ENCODE results near the gene MAST2.
A peak's percentile ranks its signal among the peaks of the same experiment; 100 is the strongest.
"Not testable (repeated sequence)": the region's sequence is repeated elsewhere in the genome, so short reads cannot be mapped to it uniquely, and the experiment has no call there.

MAST2 gene

DNA sequence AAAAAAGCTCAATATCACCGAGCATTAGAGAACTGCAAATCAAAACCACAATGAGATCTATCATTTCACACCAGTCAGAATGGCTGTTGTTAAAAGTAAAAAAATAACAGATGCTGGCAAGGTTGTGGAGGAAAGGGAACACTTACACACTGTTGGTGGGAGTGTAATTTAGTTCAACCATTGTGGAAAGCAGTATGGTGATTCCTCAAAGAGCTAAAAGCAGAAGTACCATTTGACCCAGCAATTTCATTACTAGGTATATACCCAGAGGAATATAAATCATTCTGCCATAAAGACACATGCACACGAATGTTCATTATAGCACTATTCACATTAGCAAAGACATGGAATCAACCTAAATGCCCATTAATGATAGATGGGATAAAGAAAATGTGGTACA lies 146.1 kb downstream of the MAST2 start:
- not testable (repeated sequence) for DNase-seq

DNA sequence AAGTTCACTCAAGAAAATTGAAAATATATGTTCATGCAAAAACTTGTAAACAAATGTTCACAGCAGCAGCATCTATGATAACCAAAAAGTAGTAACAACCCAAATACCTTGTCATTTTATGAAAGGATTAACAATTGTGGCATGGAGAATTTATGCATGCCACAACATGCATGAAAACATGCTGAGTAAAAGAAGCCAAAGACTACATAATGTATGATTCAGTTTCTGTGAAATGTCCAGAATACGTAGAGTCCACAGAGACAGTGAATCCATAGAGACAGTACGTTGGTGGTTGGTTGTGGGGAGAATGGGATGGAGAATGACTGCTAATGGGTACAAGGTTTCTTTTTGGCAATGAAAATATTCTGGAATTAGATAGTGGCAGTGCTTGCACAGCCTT lies 148.7 kb downstream of the MAST2 start:
- DNase-seq: no peak

DNA sequence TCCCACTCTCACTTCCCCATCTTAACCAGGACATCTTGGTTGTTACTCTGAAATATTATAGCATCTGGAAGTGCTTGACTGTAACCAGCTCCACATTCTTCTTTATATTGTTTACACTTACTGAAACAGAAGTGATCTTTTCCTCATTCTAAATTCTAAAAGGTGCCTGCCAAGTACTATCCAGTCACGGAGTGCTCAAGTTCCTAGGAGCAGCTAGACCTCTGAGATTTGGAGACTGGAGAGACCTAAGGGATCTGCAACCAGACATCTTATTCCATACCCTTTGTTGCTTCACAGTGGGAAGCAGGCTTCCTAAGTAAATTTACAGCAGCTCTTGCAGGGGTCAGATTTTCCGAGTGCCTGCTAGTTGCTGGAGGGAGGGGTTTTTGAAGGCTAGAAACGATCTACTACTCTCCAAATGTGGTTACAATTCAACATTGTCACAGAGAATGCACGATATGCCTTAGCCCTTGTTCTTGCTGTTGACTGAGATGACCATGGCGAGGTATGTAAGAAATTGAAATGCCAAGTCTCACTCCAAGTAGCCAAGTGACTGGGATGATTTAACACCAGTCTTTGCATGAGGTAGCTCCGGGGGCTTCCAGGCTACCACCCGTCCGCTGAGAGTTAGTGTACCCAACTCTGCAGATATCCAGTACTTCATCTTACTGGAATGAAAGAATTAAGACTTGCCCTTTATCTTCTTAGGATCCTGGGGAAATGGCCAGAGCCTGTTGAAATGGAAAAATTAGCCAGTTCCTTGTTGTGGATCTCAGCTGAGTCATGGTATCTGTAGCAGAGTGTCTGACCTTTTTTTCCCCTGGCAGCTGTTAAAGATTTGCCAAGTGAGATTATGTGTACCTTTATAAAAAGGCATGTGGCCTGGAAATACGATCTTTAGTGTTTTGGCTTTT lies 150.8 kb downstream of the MAST2 start:
- peak; percentile 26 for DNase-seq

DNA sequence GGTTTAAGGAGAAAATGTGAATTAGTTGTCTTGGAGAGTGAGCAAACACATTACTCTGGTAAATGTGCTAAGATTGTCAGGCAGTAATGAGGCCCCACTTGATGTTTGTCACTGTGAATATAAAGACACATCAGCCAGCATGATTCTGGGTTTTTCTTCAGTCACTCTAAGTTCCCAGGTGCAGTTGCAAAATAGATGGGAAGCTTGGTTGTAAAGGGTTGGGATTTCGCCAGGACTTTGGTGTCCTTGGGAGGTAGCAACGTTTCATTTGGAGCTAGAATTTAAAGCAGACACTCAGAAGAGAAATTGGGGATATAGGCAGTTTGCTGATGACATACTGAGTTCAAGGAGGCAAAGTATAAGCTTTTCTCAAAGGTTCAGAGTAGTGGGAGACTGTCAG lies 154.3 kb downstream of the MAST2 start:
- no peak for DNase-seq

DNA sequence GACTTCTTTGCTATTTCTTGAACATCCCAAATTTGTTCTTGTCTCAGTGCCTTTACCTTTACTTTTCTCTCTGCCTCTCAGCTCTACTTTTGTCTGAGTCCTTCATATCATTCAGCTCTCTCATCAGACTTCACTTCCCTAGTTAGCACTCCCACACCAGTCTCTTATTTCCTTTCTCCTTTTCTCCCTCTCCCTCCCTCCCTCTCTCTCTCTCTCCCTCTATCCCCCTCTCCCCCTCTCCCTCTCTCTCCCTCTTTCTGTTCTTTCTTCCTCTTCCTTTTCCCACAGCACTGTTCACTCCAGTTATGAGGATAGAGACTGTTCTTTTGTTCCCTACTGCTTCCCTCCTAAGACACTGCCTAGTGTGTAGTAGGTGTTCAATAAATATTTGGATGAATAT lies 154.9 kb downstream of the MAST2 start:
- DNase-seq: no peak

DNA sequence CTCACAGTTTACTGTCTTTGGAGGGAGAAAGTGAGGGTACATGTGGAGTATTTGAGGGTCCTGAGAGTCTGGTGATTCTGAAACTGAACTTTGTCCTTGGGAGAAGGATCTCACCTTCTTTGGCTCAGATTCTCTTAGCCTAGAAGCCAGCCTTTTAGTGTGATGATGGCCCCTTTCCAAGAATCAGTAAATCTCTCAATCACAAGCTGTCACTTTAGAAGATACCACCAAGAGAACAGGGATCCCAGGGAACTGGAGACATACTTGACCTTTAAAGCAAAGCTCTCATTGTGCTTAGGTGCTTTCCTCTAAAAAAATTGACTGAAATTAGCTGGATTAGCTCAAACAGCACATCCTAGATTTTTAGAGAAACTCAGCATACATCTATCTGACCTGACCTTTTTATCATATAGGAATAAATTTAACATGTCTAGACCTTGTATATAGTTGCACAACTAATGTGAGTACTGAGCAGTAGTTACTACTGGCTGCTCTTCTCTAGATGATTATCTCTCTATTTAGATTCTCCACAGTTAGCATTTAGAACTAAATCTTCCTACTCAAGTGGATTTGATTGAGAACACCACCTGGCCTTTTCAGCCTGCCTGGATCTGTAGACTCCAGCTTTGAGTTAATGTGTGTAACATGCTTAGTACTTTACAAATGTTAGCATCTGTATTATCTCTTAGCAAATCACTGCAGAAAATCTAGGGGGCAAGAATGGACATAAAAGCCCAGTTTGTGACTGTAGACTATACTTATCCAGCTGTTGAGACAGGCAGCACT lies 157.7 kb downstream of the MAST2 start:
- DNase-seq: no peak

DNA sequence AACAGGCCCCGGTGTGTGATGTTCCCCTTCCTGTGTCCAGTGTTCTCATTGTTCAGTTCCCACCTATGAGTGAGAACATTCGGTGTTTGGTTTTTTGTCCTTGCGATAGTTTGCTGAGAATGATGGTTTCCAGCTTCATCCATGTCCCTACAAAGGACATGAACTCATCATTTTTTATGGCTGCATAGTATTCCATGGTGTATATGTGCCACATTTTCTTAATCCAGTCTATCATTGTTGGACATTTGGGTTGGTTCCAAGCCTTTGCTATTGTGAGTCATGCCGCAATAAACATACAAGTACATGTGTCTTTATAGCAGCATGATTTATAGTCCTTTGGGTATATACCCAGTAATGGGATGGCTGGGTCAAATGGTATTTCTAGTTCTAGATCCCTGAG lies 158.5 kb downstream of the MAST2 start:
- DNase-seq: not testable (repeated sequence)

DNA sequence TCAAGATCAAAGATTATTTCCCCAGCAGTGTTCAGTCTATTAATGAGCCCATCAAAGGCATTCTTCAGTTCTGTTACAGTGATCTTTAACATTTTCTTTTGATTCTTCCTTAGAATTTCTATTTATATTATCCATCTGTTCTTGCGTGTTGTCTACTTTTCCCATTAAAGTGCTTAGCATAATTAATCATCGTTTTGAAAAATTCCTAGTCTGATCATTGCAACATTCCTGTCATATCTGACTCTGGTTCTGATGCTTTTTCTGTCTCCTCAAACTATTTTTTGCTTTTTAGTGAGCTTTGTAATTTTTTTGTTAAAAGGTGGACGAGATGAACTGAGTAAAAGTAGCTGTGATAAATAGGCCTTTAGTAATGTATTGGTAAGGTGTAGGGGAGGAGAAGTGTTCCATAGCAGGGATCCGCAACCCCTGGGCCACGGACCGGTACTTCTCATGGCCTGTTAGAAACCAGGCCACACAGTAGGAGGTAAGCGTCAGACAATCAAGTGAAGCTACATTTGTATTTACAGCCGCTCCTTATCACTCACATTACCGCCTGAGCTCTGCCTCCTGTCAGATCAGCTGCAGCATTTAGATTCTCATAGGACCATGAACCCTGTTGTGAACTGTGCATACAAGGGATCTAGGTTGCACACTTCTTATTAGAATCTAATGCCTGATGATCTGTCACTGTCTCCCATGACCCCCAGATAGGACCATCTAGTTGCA lies 165.7 kb downstream of the MAST2 start:
- DNase-seq: no peak

DNA sequence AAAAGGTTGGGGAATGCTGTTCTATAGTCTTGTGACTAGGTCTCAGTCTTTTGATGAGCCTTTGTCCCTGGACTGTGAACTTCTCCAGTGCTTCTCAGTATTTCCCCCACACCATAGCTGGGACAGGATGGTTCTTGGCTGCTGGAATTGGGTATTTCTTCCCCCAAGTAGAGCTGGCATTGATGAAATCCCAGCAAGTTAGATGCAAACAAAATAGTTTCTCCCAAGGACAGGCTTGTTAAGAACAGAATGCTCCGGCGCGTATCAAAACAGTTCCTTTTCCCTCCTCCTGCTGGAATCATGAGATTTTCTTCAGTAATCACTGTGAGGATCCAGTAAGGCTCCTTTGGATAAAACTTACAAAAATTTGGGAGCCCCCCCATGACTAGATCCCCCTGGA lies 166.5 kb downstream of the MAST2 start:
- no peak for DNase-seq

DNA sequence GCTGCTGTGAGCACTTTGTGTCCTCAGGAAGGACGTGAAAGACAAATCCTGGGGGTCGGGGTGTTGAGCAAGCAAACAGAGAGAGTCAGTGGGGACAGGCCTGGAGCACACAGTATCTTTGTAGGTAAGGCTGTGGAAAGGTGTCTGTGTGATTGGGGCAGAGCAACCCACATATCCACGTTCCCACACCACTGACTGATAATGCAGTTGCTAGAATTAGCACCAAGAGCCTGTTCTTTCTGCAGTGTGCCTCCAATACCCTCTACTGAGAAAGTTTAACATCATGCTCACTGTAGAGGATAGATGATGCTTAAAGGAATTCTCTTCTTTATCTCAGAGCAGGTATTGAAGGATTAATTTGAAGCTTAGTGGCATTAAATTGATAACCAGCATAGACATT lies 167.9 kb downstream of the MAST2 start:
- DNase-seq: no peak

DNA sequence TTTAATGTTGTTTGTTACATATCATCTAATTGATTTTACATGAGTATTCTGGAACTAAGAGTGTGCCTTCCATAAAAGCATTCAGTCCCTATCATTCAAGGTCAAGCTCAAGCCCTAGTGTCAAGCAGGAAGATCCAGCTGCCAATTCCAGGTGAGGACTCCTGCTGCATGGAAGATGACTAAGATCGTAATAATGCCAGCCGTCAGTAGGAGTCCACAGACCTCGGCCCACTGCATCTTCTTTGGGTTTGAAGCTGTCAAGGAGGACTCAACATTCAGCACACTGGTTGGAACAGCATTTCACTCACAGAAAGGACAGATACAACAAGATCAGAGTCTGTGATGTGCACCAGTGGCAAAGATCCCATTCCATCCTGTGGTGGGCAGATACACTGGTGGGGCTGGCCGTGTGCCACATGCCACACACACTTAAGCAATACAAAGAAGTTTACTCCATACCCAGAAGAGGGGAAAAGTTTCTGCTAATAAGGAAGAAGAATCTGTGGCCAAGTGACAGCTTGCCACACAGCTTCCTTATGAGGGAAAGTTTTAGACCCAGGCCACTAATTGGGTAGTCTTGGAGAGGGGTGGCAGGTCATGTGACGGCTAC lies 168.6 kb downstream of the MAST2 start:
- DNase-seq: no peak

DNA sequence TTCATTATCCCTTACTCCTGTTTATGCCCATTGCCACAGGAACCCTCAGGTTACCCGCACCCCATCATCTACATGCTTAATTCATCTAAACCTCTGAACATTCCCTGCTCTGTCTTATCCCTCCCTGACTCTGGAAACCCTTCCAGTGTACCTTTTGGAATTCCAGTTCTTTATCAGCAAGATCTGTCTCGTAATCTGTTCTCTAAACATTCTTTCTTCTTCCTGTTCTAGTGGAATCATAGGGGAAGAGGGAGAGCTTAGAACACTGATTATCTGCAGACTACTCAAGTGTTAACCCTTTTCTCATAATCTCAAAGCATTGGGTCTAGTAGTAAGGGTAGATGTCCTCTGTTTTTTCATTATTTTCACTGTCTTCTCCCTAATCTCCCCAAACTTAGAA lies 169.2 kb downstream of the MAST2 start:
- DNase-seq: no peak

DNA sequence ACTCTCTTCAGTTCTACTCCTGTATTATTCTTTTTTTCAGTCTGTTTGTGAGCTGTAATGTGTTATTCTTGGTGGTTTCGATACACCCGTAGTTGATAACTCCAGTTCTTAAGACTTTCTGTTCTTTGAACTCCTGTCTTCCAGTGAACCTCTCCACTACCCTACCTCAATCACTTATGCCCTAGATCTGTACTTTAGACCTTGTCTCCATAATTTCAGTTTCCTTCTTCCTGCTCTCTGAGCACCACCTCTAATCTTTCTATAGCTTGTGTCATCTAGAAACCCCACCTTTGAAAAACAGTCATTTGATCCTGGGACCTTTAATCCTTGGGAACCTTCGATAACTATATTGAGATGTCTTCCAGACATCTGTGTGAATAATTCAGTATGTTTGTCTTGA lies 169.7 kb downstream of the MAST2 start:
- DNase-seq: no peak

DNA sequence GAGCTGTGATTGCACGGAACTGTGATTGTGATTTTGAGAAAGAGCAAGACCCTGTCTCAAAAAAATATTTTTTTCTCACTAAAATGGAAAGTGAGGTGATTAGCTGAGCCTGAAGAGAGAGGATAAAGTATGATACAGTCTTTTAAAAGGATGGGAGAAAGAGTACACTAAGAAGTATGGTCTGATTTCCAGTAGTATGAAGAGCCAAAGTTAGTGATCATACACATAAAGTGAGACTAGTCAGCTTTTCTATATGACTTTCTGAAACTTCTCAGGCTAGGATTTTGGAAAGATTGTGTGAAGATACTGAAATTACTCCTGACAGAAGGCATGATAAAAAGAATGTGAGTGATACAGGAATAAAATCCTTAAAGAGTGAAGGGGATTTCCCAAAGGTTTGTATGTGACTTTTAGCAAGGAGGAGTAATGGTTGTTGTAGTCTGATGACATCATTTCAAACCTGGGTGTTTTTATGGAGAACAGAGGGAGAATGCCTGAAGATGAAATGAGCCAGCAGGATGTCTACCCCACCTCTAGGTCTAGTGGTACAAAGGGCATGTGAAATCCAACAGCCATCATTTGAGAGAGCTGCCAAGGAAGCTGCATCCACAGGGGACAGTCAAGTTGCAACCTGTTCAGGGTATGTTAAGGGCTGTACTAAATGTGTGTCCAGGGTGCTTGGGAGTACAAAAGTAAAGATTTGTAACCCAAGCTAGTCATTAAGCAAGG lies 171.3 kb downstream of the MAST2 start:
- DNase-seq: no peak

DNA sequence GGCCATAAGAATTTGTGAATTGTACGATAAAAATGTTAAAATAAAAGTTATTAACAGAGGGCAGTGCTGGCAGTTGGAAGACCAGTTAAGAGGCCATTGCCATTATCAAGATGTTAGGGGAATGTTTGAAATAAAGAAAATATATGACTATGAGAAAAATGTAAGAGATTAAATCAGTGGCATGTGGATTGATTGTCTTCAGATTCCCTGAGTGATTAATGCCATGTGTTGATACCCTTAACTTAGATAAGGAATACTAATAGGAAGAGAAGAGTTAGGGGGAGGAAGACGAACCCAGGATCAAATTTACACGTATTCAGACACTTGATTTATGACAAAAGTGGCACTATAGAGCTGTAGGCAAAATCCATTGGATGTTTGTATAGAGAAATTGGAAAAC lies 173.2 kb downstream of the MAST2 start:
- DNase-seq: no peak

DNA sequence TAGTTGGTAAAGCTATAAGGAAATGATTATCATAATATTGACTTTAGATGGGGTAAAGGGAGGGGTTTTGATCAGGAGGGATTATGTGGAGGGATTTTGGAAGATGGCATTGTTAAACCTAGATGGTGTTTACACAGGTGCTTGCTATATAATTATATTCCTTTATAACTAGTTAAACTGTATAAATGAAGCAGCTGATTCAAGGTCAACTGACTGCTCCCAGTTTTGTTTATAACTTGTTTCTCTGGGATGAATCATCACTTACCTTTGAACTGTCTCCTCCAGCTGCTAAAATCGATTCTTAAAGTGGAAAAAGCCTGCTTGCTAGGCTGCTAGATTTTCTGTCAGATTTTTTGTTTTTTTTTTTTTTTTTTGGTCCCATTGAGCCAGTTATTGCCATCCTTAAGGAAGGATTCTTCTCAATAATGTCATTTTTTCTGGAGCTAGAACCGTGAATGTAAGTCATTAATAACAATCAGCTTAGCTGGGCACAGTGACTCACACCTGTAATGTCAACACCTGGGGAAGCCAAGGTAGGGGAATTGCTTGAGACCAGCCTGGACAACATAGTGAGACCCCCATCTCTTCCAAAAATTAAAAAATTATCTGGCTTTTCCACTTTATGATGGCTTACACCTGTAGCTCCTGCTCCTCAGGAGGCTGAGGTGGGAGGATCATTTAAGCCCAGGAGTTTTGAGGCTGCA lies 175.8 kb downstream of the MAST2 start:
- no peak for DNase-seq

DNA sequence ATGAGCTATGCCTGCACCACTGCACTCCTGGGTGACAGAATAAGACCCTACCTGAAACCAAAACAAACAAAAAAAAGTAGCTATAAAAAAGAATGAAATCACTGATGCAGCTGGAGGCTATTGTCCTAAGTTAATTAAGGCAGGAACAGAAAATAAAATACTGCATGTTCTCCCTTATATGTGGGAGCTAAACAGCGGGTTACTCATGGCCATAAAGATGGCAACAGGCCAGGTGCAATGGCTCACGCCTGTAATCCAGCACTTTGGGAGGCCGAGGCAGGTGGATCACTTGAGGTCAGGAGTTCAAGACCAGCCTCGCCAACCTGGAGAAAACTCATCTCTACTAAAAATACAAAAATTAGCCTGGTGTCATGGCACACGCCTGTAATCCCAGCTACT lies 176.4 kb downstream of the MAST2 start:
- DNase-seq: no peak

DNA sequence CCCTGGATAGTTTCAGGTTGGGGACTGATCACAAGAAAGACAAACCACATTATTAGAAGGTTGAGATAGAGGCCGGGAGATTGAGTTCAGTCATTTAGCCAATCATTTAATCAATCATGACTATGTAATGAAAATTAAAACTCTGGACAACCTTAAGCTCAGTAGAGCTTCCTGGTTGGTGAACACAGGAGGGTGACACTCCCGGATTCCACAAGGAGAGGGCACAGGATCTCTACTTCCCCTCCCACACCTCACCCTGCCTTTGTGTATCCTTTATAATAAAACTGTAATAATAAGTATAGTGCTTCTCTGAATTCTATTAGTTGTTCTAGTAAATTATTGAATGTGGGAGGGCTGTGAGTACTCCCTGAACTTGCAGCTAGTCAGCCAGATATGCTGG lies 178.9 kb downstream of the MAST2 start:
- DNase-seq: no peak

DNA sequence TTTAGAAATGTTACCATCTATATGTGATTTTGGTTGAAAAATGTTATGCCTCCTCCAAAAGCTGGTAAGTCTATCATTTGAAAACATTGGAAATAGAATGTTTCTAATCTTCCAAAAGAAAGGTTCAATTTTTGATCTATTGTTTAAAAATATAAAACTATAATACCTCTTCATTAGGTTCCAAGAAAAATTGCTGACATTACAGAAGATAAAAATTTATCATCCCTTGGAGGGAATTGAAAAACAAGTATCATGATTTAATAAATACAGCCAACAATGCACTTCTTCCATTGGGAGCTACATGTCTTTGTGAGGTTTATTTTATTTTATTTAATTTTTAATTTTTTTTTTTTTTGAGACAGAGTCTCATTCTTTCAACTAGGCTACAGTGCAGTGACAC lies 180.6 kb downstream of the MAST2 start:
- DNase-seq: no peak

DNA sequence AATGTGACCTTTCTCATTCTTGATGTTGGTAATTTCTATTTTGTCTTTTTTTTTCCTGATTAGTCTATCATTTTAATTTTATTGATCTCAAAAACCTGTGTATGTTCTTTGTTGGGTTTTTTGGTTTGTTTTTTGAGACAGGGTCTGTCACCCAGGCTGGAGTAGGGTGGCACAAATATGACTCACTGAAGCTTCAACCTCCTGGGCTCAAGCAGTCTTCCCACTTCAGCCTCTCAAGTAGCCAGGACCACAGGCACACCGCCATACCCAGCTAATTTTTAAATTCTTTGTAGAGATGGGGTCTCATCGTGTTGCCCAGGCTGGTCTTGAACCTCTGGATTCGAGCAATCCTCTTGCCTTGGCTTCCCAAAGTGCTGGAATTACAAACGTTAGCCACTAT lies 183.8 kb downstream of the MAST2 start:
- DNase-seq: no peak

DNA sequence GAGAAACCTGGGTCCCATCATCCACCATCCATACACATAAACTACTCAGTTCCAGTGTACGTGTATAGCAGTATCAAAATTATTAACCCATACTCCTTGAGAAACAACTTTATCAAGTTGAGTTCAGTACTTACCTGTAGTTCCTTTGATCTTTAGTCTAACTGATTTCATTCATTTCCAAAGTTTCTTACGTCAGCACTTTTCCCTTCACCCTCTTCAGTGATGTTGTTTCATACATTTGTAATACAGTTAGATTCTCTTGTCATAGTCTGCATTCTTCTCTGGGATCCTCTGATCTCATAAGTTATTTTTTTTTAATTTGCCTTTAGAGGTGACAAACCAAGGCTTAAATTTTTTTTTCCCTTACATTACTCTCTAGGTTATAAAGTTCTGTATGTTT lies 185.8 kb downstream of the MAST2 start:
- no peak for DNase-seq

DNA sequence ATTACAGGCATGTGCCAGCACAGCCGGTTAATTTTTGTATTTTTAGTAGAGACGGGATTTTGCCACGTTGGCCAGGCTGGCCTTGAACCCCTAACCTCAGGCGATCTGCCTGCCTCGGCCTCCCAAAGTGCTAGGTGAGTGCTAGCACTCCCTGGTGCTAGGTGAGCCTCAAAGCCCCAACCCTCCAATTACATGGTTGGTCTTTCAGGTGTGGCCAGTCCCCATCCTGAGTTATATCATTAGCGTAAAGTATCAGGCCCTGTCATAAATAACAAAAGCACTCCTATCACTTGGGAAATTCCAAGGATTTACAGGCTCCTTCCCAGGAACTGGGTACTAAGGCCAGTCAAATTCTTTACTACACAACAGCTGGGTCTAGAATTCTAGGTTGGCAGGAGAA lies 191.0 kb downstream of the MAST2 start:
- DNase-seq: no peak
